NCI-H82 (cell line): ENCODE measurements around the gene TEX13B.

Source experiments
- DNase-seq: peaks from one replicate; lab custom pipeline; 2025; lab: John Stamatoyannopoulos, UW

TEX13B gene

DNA sequence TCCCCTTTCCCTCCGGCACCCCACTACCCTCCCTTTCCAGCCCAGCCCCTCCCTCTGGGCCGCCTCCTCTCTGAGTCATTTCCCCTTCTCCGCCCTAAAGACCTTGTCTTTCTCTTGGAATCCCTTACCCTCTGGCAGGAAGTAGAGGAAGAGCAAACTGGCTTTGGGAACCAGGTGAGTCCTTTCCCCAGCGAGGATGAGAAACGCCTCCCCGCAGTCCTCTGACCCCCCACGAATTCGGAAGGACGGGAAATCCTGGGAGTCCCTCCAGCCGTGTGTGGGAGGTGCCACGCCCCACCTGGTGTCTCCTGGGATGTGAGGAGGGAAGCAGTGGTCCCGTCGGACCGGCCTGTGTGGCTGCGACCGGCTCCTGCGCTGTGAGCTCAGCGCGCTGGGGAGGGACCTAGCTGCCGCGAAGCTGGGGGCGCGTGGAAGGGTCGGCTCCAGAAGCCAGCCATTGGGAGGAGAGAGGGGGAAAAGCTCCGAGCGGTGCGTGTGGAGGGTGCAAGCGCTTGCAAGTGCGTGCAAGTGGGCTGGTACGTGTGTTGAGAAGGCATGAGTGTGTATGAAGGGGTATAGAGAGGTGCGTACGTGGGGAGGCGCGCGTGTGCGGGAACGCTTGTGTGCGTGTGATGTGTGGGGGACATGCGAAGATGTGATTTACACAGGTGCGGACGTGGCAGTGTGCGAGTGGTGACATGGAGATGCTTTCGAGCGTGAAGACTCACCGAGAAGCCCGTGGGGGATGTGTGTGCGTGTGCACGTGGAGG lies 46.3 kb downstream of the TEX13B start:
- no peak for DNase-seq

DNA sequence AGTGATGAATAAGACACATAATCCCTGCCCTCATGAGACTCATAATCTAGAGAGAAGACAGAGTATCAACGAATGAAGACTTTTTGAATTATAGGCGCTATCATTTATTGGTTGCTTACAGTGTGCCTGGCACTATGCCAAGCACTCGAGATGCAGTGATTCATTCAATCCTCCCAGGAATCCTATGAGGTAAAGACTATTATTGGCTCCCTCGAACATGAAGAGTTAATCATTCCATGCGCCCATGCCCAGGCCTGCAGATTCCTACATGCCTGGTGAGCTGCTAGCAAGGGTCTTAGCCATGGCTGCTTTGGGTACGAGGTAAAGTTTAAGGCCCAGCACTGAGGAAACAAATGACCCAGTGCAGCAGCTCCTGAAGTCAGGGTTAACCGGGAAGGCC lies 47.0 kb downstream of the TEX13B start:
- DNase-seq, result no peak

DNA sequence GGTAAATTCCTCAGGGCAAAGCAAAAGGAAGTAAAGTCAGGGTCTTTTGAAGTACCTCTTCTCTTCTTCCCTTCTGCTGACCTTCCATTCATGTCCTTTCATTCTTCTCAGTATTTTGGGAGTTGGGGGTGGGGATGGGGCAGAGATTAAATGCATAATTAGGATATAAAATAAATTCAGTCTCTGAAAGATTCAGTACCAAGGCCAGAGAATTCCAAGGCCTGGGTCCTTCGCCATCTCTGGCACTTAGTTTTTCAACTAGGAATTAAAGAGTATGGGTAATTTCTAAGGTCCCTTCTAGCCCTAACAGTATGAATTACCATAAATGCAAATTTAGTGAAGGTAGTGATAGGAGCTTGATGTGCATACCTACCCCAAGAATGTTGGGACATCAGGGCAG lies 47.9 kb downstream of the TEX13B start:
- no peak for DNase-seq
